ENCODE results near the gene BFSP2. TPM values are rescaled to one million over a fixed set of nuclear protein-coding genes. Genes with fewer than 3 reads are reported as not detected.

Gene BFSP2
- total RNA-seq, 2 donors from 2014 or later: not detected

DNA sequence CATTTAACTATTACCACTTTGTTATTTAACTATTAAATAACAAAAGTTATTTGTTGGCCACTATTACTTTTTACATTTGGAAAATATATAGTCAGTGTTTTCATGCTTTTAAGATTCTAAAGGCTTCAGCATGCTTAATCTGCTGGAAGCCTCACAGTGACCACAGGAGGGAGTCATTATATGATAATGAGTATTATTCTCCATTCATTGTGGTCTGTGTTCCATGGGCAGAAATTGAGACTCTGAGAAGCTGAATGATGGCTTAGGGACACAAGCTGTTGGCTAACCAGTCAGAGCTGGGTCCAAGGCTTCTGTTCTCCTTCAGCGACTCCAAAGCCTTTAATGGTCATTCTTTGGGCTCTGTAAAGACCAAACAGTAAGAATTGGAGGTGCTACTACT lies 64.7 kb downstream of the BFSP2 start:
- ATAC-seq (ENCODE audit: insufficient number of reproducible peaks, low FRiP score, low read depth) (no peak), DNase-seq (ENCODE audit: low spot score) (no peak)
- Histone ChIP-seq H3K4me3 (no peak overlapping the region), H3K27ac (no peak overlapping the region), H3K27me3 (replicated peaks; ENCODE audit: insufficient read depth) (no peaks in the 10 kb centered on the region), H3K4me1 (ENCODE audit: control insufficient read depth in 1 of 2, low read depth in 2 of 2) (peaks cover 8 to 34% of the 10 kb centered on the region in 2 donors), H3K36me3 (no peaks in the 10 kb centered on the region), H3K9me3 (no peaks in the 10 kb centered on the region)
- TF ChIP-seq, protein P1, sequence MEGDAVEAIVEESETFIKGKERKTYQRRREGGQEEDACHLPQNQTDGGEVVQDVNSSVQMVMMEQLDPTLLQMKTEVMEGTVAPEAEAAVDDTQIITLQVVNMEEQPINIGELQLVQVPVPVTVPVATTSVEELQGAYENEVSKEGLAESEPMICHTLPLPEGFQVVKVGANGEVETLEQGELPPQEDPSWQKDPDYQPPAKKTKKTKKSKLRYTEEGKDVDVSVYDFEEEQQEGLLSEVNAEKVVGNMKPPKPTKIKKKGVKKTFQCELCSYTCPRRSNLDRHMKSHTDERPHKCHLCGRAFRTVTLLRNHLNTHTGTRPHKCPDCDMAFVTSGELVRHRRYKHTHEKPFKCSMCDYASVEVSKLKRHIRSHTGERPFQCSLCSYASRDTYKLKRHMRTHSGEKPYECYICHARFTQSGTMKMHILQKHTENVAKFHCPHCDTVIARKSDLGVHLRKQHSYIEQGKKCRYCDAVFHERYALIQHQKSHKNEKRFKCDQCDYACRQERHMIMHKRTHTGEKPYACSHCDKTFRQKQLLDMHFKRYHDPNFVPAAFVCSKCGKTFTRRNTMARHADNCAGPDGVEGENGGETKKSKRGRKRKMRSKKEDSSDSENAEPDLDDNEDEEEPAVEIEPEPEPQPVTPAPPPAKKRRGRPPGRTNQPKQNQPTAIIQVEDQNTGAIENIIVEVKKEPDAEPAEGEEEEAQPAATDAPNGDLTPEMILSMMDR (IDR thresholded peaks at IDR 0.05): no peak

GRCh38 chr3:133466531-133467386 lies 66.9 kb downstream of the BFSP2 start:
- Histone ChIP-seq H3K9me3 (no peaks in the 10 kb centered on the region), H3K27ac (no peak overlapping the region), H3K4me3 (no peak overlapping the region), H3K27me3 (replicated peaks; ENCODE audit: insufficient read depth) (no peaks in the 10 kb centered on the region), H3K36me3 (no peaks in the 10 kb centered on the region), H3K4me1 (ENCODE audit: control insufficient read depth in 1 of 2, low read depth in 2 of 2) (peaks cover 9 to 25% of the 10 kb centered on the region in 2 donors)
- ATAC-seq (ENCODE audit: insufficient number of reproducible peaks, low FRiP score, low read depth): no peak
- no peak for DNase-seq (ENCODE audit: low spot score)
- TF ChIP-seq, protein P1 (IDR thresholded peaks at IDR 0.05): no peak

- DNase-seq (ENCODE audit: low spot score) (no peak), ATAC-seq (ENCODE audit: insufficient number of reproducible peaks, low FRiP score, low read depth) (no peak)
- H3K9me3 ChIP-seq: no peaks in the 10 kb centered on the region
- H3K27me3 ChIP-seq (replicated peaks; ENCODE audit: insufficient read depth): no peaks in the 10 kb centered on the region
- TF ChIP-seq, protein P1 (IDR thresholded peaks at IDR 0.05): no peak
- H3K4me3 ChIP-seq: no peak overlapping the region
- H3K27ac ChIP-seq: no peak overlapping the region
- no peaks in the 10 kb centered on the region for H3K36me3 ChIP-seq
- H3K4me1 ChIP-seq (ENCODE audit: control insufficient read depth in 1 of 2, low read depth in 2 of 2): peaks cover 9 to 25% of the 10 kb centered on the region in 2 donors
Measured at GRCh38 chr3:133467780-133468179, 67.9 kb downstream of the BFSP2 start.

DNA sequence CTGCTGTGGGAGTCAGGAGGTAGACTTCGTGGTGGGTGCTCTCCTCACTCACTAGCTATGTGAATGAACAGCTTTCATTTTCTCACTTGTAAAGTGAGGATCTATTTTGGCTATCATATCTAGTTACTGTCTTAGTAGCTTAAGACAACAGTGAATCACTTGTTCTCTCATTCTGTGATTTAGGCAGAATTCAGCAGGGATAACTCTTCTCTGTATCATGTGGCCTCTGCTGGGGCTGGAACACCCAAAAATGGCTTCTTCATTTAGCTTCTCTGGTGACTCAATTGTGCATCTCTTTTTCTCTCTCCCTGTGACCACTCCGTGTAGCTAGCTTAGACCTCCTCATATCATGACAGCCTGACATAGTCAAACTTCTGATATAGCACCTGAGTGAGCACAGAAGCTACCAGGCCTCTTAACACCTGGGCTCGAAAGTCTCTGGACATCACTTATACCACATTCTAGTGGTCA lies 68.4 kb downstream of the BFSP2 start:
- no peak overlapping the region for H3K27ac ChIP-seq
- H3K4me1 ChIP-seq (ENCODE audit: control insufficient read depth in 1 of 2, low read depth in 2 of 2): peaks cover 9 to 25% of the 10 kb centered on the region in 2 donors
- DNase-seq (ENCODE audit: low spot score) (no peak), ATAC-seq (ENCODE audit: insufficient number of reproducible peaks, low FRiP score, low read depth) (no peak)
- H3K27me3 ChIP-seq (replicated peaks; ENCODE audit: insufficient read depth): no peaks in the 10 kb centered on the region
- TF ChIP-seq, protein P1 (IDR thresholded peaks at IDR 0.05): no peak
- no peaks in the 10 kb centered on the region for H3K9me3 ChIP-seq
- no peaks in the 10 kb centered on the region for H3K36me3 ChIP-seq
- no peak overlapping the region for H3K4me3 ChIP-seq

DNA sequence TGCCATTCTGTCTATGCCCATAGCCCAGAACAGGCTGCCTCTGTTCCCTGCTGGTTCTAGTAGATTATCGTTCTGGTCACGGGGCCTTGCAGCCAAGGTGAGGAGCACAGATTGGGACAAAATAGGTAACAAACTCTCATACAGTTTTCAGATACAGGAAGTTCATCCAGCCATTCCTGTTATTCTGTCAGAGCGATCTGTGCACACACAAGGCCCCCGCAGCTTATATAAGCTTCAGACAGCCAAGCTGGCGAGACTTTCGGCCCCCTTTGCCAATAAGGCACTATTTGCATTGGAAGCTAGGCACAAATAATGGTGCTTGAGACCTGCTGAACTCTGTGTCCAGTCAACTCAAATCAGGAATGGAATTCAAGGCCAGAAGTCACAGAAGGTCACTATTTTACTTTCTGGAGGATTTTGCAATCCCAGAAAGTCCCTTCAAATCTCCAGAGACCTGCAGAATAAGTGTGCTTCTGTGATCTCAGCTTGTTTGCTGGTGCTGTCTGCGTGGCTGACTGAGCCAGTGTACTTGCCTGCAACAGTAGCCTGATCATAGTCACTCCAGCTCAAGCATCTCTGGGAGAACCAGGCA lies 69.4 kb downstream of the BFSP2 start:
- Histone ChIP-seq H3K36me3 (no peaks in the 10 kb centered on the region), H3K4me1 (ENCODE audit: control insufficient read depth in 1 of 2, low read depth in 2 of 2) (peaks cover 9 to 26% of the 10 kb centered on the region in 2 donors), H3K4me3 (no peak overlapping the region), H3K27ac (peak overlapping the region in 1 of 2 donors; percentile 19), H3K27me3 (replicated peaks; ENCODE audit: insufficient read depth) (no peaks in the 10 kb centered on the region), H3K9me3 (no peaks in the 10 kb centered on the region)
- TF ChIP-seq, protein P1 (IDR thresholded peaks at IDR 0.05): no peak
- ATAC-seq (ENCODE audit: insufficient number of reproducible peaks, low FRiP score, low read depth) (peak; percentile 38), DNase-seq (ENCODE audit: low spot score) (no peak)

All from thoracic aorta (tissue), 2 donors.